GM21528 (cell line): ENCODE measurements around the gene MAOA.
A peak's percentile ranks its signal among the peaks of the same experiment; 100 is the strongest.

Source experiments
- ATAC-seq: cut with Tn5 transposase; IDR thresholded peaks from one replicate; pipeline ENCODE4 v1.9.1; 2021; ENCODE audit warnings: mild to moderate bottlenecking, moderate library complexity; ENCODE audit not compliant: unreplicated experiment, low FRiP score

The MAOA gene

DNA sequence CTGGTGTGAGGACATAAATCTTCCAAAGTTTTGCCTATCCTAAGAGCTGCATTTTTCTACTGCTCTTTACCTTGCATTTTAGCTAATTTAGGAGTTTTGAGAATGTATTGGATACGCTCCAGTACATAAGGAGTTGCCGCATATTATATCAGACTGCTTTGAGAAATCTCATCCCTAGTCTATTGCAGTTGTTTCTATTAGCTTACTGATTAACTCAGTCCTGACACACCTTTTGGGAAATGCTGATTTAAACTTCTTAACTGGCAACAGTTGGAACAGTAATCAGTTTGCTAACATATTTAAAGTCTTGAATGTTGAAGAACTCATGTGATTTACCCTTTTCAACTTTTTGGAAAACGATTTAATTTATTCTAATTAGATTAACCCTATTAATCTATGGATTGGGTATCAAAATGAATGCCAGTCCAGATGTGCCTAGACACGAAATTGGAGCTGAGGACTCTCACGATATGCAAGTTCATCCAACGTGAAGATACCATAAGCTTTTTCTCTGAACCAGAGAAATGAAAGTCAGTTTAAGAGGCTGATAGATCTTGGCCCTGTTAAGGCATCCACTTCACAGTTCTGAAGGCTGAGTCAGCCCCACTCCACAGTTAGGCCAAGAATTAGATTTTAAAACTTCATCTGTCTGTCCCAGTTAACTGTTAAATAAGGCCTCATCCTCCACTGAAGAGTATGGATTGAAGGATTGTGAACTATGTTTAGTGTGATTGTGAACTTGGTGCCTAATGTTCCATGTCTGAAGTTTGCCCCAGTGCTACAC, 90.0 kb downstream of the MAOA start:
- ATAC-seq = no peak

- ATAC-seq = no peak
Measured at GRCh38 chrX:43747476-43747875, 91.4 kb downstream of the MAOA start.

GRCh38 chrX:43750248-43750676, 94.2 kb downstream of the MAOA start:
- peak; percentile 57 for ATAC-seq

GRCh38 chrX:43753637-43754036, 97.5 kb downstream of the MAOA start:
- no peak for ATAC-seq

- no peak for ATAC-seq
Measured at GRCh38 chrX:43756076-43756475, 100.0 kb downstream of the MAOA start.

DNA sequence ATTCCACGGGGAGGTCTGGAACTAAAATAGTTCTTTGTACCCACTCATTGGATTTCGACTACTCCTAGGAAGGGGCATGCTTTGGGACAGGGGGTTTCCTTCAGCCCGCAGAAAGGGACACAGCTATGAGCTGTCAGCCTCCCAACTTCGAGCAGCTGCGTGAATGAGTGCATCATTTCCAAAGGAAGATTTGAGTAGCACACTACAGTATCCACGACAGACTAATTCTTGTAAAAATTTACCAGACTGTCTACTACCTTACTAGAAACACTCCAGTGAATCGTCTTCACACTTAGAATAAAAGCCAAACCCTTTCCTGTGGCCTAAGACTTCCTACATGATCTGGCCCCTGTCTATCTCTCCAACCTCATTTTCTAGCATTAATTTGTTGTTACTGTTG, 101.9 kb downstream of the MAOA start:
- ATAC-seq = no peak

DNA sequence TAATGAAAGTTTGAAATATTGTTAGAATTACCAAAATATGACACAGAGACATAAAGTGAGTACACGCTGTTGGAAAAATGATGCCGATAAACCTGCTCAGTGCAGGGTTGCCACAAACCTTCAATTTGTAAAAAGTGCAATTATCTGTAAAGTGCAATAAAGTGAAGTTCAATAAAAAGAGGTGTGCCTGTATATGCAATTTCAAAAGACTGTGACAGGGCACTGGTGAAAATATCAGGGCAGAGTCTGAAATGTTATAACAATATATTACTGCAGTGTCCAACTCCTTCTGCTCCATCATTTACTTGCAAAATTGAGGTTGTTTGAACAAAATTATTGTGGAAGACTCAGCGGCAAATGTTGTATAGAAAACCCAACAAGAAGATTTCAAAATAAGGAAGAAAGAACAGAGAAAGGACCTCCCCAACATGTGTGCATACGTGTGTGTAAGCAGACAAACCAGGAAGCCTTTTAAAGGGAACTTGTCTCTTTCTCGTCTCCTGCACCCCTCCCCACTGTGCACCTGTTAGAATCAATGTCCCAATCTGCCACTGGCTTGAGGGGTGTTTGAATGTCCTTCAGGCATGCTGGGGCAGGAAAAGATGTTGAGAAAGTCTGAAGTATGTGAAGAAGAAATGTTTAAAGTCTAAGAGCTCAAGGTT, 130.0 kb downstream of the MAOA start:
- no peak for ATAC-seq
